Gastrocnemius medialis (tissue), 4 donors: ENCODE results near the gene HAL.

Source experiments
- POLR2A ChIP-seq, 2 donors: fragments of 450-650 bp; IDR thresholded peaks; one replicate each; pipeline ENCODE4 v1.6.1; 2017; ENCODE audit warnings: antibody characterized with exemption in 2 of 2, mild to moderate bottlenecking in 2 of 2, moderate library complexity in 2 of 2
- TF ChIP-seq, protein P1 (sequence below), 5 experiments: fragments of 450-650 bp in 3 of 5; fragments of 200-600 bp in 2 of 5; sonication (generic) in 2 of 5; IDR thresholded peaks in 4 of 5; conservative IDR thresholded peaks in 1 of 5; 1 replicate in 4 of 5; 2 replicates in 1 of 5; pipeline ENCODE4 v1.5.1; 2016 to 2019; ENCODE audit warnings: antibody characterized with exemption in 5 of 5, mild to moderate bottlenecking in 3 of 5, moderate library complexity in 3 of 5

DNA sequence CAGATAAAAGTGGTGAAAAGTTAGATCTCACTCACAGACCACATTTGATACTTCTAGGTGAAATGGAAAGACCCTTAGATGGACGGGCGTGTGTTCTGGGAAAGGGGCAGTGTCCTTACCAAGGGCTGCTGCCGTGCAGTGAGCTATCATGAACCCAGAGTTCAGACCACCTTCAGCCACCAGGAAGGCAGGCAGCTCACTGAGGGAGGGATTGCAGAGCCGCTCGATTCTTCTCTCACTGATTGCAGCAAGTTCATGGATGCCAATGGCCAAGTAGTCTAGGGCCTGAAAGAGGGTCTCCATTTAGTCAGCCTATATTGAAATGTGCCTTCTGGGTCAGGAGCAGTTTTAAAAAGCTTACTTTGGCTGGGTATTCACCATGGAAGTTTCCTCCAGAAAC is 15.7 kb downstream of the HAL start:
- TF ChIP-seq, protein P1, sequence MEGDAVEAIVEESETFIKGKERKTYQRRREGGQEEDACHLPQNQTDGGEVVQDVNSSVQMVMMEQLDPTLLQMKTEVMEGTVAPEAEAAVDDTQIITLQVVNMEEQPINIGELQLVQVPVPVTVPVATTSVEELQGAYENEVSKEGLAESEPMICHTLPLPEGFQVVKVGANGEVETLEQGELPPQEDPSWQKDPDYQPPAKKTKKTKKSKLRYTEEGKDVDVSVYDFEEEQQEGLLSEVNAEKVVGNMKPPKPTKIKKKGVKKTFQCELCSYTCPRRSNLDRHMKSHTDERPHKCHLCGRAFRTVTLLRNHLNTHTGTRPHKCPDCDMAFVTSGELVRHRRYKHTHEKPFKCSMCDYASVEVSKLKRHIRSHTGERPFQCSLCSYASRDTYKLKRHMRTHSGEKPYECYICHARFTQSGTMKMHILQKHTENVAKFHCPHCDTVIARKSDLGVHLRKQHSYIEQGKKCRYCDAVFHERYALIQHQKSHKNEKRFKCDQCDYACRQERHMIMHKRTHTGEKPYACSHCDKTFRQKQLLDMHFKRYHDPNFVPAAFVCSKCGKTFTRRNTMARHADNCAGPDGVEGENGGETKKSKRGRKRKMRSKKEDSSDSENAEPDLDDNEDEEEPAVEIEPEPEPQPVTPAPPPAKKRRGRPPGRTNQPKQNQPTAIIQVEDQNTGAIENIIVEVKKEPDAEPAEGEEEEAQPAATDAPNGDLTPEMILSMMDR (IDR thresholded peaks at IDR 0.05 in 4 of 5, conservative IDR thresholded peaks at IDR 0.05 in 1 of 5), result no peak
- TF ChIP-seq POLR2A (IDR thresholded peaks at IDR 0.05), result no peak
